ENCODE measurements around the gene OTX2.
A peak's percentile ranks its signal among the peaks of the same experiment; 100 is the strongest.

The OTX2 gene

GRCh38 chr14:56811593-56812363, 1.5 kb upstream of the OTX2 start:
- Histone ChIP-seq H3K18ac (ENCODE audit: low read length) (peak overlapping the region; percentile 90), H2BK12ac (ENCODE audit: low read length) (peak overlapping the region; percentile 82), H3K27me3 (ENCODE audit: control insufficient read depth in 3 of 3, insufficient read depth in 3 of 3, low read depth in 1 of 3, low read length in 3 of 3) (peaks cover under 1 to 100% (median 7%) of the 10 kb centered on the region in 3 experiments), H3K27ac (replicated peaks; ENCODE audit: low read length) (no peak overlapping the region), H2BK120ac (ENCODE audit: low read depth, low read length) (peak overlapping the region; percentile 97), H3K4me2 (ENCODE audit: insufficient read depth, low read length, poor library complexity, severe bottlenecking) (peak overlapping the region; percentile 57), H3K9ac (ENCODE audit: low read depth, low read length, poor library complexity) (no peak overlapping the region), H3K36me3 (replicated peaks in 1 of 2; ENCODE audit: control insufficient read depth in 2 of 2, insufficient read depth in 2 of 2, low read length in 2 of 2) (peaks cover 0 to 2% of the 10 kb centered on the region in 2 donors), H4K91ac (ENCODE audit: low read depth, low read length, poor library complexity) (no peak overlapping the region), H3K4me3 (ENCODE audit: low read length in 2 of 2) (no peak overlapping the region), H3K79me1 (ENCODE audit: low read depth, low read length) (no peaks in the 10 kb centered on the region), H3K9me3 (replicated peaks in 1 of 2; ENCODE audit: control insufficient read depth in 2 of 2, insufficient read depth in 1 of 2, low read depth in 1 of 2, low read length in 2 of 2) (no peaks in the 10 kb centered on the region), H2AFZ (ENCODE audit: low read length) (no peak overlapping the region), H2BK15ac (ENCODE audit: low read length) (peak overlapping the region; percentile 64), H4K8ac (ENCODE audit: low read depth, low read length) (no peak overlapping the region), H2BK5ac (ENCODE audit: low read length) (no peak overlapping the region), H3K14ac (ENCODE audit: low read length) (no peak overlapping the region), H3K23ac (ENCODE audit: low read depth, low read length, poor library complexity) (no peak overlapping the region), H3K4me1 (ENCODE audit: control insufficient read depth in 2 of 2, insufficient read depth in 1 of 2, low read depth in 1 of 2, low read length in 2 of 2) (peaks cover 0 to 16% of the 10 kb centered on the region in 2 donors), H3K4ac (ENCODE audit: low read length) (no peak overlapping the region), H2AK5ac (ENCODE audit: low read depth, low read length) (peak overlapping the region; percentile 35)
- no CpG with 5 or more reads among the region's 39 CpGs for WGBS, 2 donors (ENCODE audit: extremely low coverage in 2 of 2, insufficient read length in 2 of 2, insufficient replicate concordance in 1 of 2)
- DNase-seq (ENCODE audit: low spot score), result no peak

DNA sequence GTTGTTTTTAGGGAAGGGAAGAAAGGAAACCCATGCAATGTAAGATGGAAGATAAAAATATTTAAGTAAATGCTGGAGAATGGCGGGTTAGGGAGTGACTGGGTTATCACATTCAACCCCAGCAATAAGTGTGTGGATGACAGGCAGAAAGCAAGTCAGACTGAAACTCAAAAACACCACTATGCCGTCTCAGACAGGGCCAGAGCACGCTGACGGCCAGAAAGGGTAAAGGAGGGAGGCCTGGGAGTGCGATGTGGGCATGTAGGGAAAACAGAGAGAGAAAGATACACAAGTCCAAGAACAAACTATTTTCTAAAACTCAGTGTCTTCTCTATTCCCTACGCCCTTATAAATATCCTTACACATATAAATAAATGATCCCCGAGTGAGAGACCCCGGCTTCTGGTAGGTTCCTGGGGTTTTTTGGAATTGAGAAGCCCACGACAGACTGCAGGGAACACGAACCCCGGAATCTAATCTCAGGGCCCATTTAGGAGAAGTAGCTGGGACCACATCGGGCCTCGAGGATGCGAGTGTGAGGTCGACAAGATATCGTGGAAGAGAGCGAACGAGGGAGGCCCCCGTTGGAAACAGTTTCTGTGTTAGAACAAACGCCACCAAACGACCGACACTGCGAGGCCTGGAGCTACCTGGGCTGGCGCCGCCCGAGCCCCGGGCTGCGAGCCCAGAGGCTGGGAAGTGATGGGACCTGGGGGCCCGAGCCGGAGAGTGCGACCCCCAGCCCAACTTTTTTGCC, 735 bp upstream of the OTX2 start:
- no peak overlapping the region for H3K4me3 ChIP-seq (ENCODE audit: low read length in 2 of 2)

GRCh38 chr14:56809270-56810146, 771 bp downstream of the OTX2 start:
- Histone ChIP-seq H4K8ac (ENCODE audit: low read depth, low read length) (no peak overlapping the region), H2AK5ac (ENCODE audit: low read depth, low read length) (peak overlapping the region; percentile 49), H3K4me1 (ENCODE audit: control insufficient read depth in 2 of 2, insufficient read depth in 1 of 2, low read depth in 1 of 2, low read length in 2 of 2) (peaks cover 0 to 20% of the 10 kb centered on the region in 2 donors), H3K79me1 (ENCODE audit: low read depth, low read length) (peaks cover 3% of the 10 kb centered on the region), H3K23ac (ENCODE audit: low read depth, low read length, poor library complexity) (peak overlapping the region; percentile 45), H3K9me3 (replicated peaks in 1 of 2; ENCODE audit: control insufficient read depth in 2 of 2, insufficient read depth in 1 of 2, low read depth in 1 of 2, low read length in 2 of 2) (no peaks in the 10 kb centered on the region), H2BK5ac (ENCODE audit: low read length) (peak overlapping the region; percentile 96), H3K18ac (ENCODE audit: low read length) (peak overlapping the region; percentile 96), H3K4me2 (ENCODE audit: insufficient read depth, low read length, poor library complexity, severe bottlenecking) (peak overlapping the region; percentile 29), H2BK15ac (ENCODE audit: low read length) (no peak overlapping the region), H3K36me3 (replicated peaks in 1 of 2; ENCODE audit: control insufficient read depth in 2 of 2, insufficient read depth in 2 of 2, low read length in 2 of 2) (peaks cover 0 to 11% of the 10 kb centered on the region in 2 donors), H4K91ac (ENCODE audit: low read depth, low read length, poor library complexity) (peak overlapping the region; percentile 59), H2BK120ac (ENCODE audit: low read depth, low read length) (peak overlapping the region; percentile 58), H3K4me3 (ENCODE audit: low read length in 2 of 2) (peak overlapping the region in 1 of 2 donors; percentile 91), H3K27ac (replicated peaks; ENCODE audit: low read length) (peak overlapping the region; percentile 82), H3K27me3 (ENCODE audit: control insufficient read depth in 3 of 3, insufficient read depth in 3 of 3, low read depth in 1 of 3, low read length in 3 of 3) (peaks cover 0 to 100% (median 6%) of the 10 kb centered on the region in 3 experiments), H3K9ac (ENCODE audit: low read depth, low read length, poor library complexity) (peak overlapping the region; percentile 94), H2AFZ (ENCODE audit: low read length) (peak overlapping the region; percentile 78), H3K4ac (ENCODE audit: low read length) (no peak overlapping the region), H3K14ac (ENCODE audit: low read length) (peak overlapping the region; percentile 48), H2BK12ac (ENCODE audit: low read length) (peak overlapping the region; percentile 2)
- WGBS, 2 donors (ENCODE audit: extremely low coverage in 2 of 2, insufficient read length in 2 of 2, insufficient replicate concordance in 1 of 2), result no CpG with 5 or more reads among the region's 63 CpGs
- no peak for DNase-seq (ENCODE audit: low spot score)

More for the DNA sequence above, 735 bp upstream of the OTX2 start:
- Histone ChIP-seq H4K8ac (ENCODE audit: low read depth, low read length) (no peak overlapping the region), H2AFZ (ENCODE audit: low read length) (no peak overlapping the region), H2AK5ac (ENCODE audit: low read depth, low read length) (peak overlapping the region; percentile 35), H3K9ac (ENCODE audit: low read depth, low read length, poor library complexity) (no peak overlapping the region), H3K4me1 (ENCODE audit: control insufficient read depth in 2 of 2, insufficient read depth in 1 of 2, low read depth in 1 of 2, low read length in 2 of 2) (peaks cover 0 to 16% of the 10 kb centered on the region in 2 donors), H2BK12ac (ENCODE audit: low read length) (peak overlapping the region; percentile 44), H3K4me2 (ENCODE audit: insufficient read depth, low read length, poor library complexity, severe bottlenecking) (peak overlapping the region; percentile 57), H3K79me1 (ENCODE audit: low read depth, low read length) (no peaks in the 10 kb centered on the region), H3K23ac (ENCODE audit: low read depth, low read length, poor library complexity) (no peak overlapping the region), H3K9me3 (replicated peaks in 1 of 2; ENCODE audit: control insufficient read depth in 2 of 2, insufficient read depth in 1 of 2, low read depth in 1 of 2, low read length in 2 of 2) (no peaks in the 10 kb centered on the region), H3K14ac (ENCODE audit: low read length) (no peak overlapping the region), H3K36me3 (replicated peaks in 1 of 2; ENCODE audit: control insufficient read depth in 2 of 2, insufficient read depth in 2 of 2, low read length in 2 of 2) (peaks cover 0 to 2% of the 10 kb centered on the region in 2 donors), H3K27ac (replicated peaks; ENCODE audit: low read length) (no peak overlapping the region), H3K27me3 (ENCODE audit: control insufficient read depth in 3 of 3, insufficient read depth in 3 of 3, low read depth in 1 of 3, low read length in 3 of 3) (peaks cover 0 to 100% (median 6%) of the 10 kb centered on the region in 3 experiments), H2BK5ac (ENCODE audit: low read length) (no peak overlapping the region), H3K18ac (ENCODE audit: low read length) (peak overlapping the region; percentile 90), H3K4ac (ENCODE audit: low read length) (no peak overlapping the region), H2BK120ac (ENCODE audit: low read depth, low read length) (peak overlapping the region; percentile 78), H2BK15ac (ENCODE audit: low read length) (peak overlapping the region; percentile 64), H4K91ac (ENCODE audit: low read depth, low read length, poor library complexity) (no peak overlapping the region)
- no CpG with 5 or more reads among the region's 31 CpGs for WGBS, 2 donors (ENCODE audit: extremely low coverage in 2 of 2, insufficient read length in 2 of 2, insufficient replicate concordance in 1 of 2)
- no peak for DNase-seq (ENCODE audit: low spot score)
